Hypothalamus (tissue), 51 donors: ENCODE data around the gene THSD7A.

Source experiments
- DNase-seq, 51 donors: peaks; one replicate each; lab custom pipeline; 2025; lab: John Stamatoyannopoulos, UW

Gene THSD7A

GRCh38 chr7:11355399-11356005 is 476.5 kb downstream of the THSD7A start:
- no peak for DNase-seq

GRCh38 chr7:11346302-11346701 is 485.7 kb downstream of the THSD7A start:
- no peak for DNase-seq

- no peak for DNase-seq
Observed at GRCh38 chr7:11345621-11346020, 486.4 kb downstream of the THSD7A start.

- DNase-seq: peak in 3 of 51 donors; percentile 4 to 58 (median 22)
Observed at GRCh38 chr7:11343818-11344413, 488.1 kb downstream of the THSD7A start.

GRCh38 chr7:11343136-11343535 is 488.9 kb downstream of the THSD7A start:
- DNase-seq: no peak

GRCh38 chr7:11341285-11341944 is 490.6 kb downstream of the THSD7A start:
- peak in 4 of 51 donors; percentile 1 to 36 (median 4) for DNase-seq

GRCh38 chr7:11336432-11336831 is 495.6 kb downstream of the THSD7A start:
- no peak for DNase-seq

GRCh38 chr7:11335947-11336346 is 496.1 kb downstream of the THSD7A start:
- DNase-seq: no peak

GRCh38 chr7:11332865-11333228 is 499.2 kb downstream of the THSD7A start:
- DNase-seq: no peak

- no peak for DNase-seq
Observed at GRCh38 chr7:11332186-11332864, 499.7 kb downstream of the THSD7A start.

- no peak for DNase-seq
Observed at GRCh38 chr7:11331128-11332102, 500.6 kb downstream of the THSD7A start.

- DNase-seq: no peak
Observed at GRCh38 chr7:11330717-11331116, 501.3 kb downstream of the THSD7A start.

GRCh38 chr7:11330208-11330607 is 501.8 kb downstream of the THSD7A start:
- no peak for DNase-seq

- DNase-seq: no peak
Observed at GRCh38 chr7:11329626-11330025, 502.4 kb downstream of the THSD7A start.

GRCh38 chr7:11328309-11328708 is 503.7 kb downstream of the THSD7A start:
- no peak for DNase-seq

- no peak for DNase-seq
Observed at GRCh38 chr7:11327633-11328032, 504.4 kb downstream of the THSD7A start.
